Measurements from ENCODE around the gene DGKD. TPM values are rescaled to one million over a fixed set of nuclear protein-coding genes. Genes with fewer than 3 reads are reported as not detected.

The DGKD gene
- total RNA-seq, 1 experiment from 2014 or later = 41.4 TPM

GRCh38 chr2:233492078-233492477, 137.8 kb downstream of the DGKD start (continued):
- no peak for TF ChIP-seq ARID4B (CRISPR knock-in tag; IDR thresholded peaks at IDR 0.05; ENCODE audit: borderline replicate concordance)
- TF ChIP-seq ZBTB43 (CRISPR knock-in tag; IDR thresholded peaks at IDR 0.05) = no peak
- TF ChIP-seq CTCF (IDR thresholded peaks at IDR 0.05) = no peak
- TF ChIP-seq ZNF219 (CRISPR knock-in tag; IDR thresholded peaks at IDR 0.05; ENCODE audit: borderline replicate concordance) = no peak
- TF ChIP-seq E2F5 (CRISPR knock-in tag; IDR thresholded peaks at IDR 0.05) = no peak
- no peak for TF ChIP-seq CREB1 (CRISPR knock-in tag; IDR thresholded peaks at IDR 0.05)
- TF ChIP-seq E2F4 (CRISPR knock-in tag; IDR thresholded peaks at IDR 0.05; ENCODE audit: borderline replicate concordance, low read depth) = no peak
- TF ChIP-seq MYBL2 (CRISPR knock-in tag; IDR thresholded peaks at IDR 0.05) = no peak
- no peak for TF ChIP-seq EMX1 (CRISPR knock-in tag; IDR thresholded peaks at IDR 0.05)
- no peak for TF ChIP-seq ZNF121 (CRISPR knock-in tag; IDR thresholded peaks at IDR 0.05)
- no peak for TF ChIP-seq ELF4 (CRISPR knock-in tag; IDR thresholded peaks at IDR 0.05; ENCODE audit: low read depth)
- TF ChIP-seq TP53 (CRISPR knock-in tag; IDR thresholded peaks at IDR 0.05) = no peak

- ATAC-seq (no peak), DNase-seq (ENCODE audit: low spot score) (no peak)
- H3K4me1 Mint-ChIP-seq = peaks cover 3% of the 10 kb centered on the region
- no peak overlapping the region for H3K4me3 Mint-ChIP-seq
- H3K9me3 Mint-ChIP-seq = no peaks in the 10 kb centered on the region
- no peaks in the 10 kb centered on the region for H3K36me3 Mint-ChIP-seq
- H3K27me3 Mint-ChIP-seq (ENCODE audit: low read depth) = no peaks in the 10 kb centered on the region
- CTCF ChIA-PET = no interaction called here
- POLR2A ChIA-PET = no interaction called here
- H3K27ac Mint-ChIP-seq = no peak overlapping the region
- TF ChIP-seq ZMAT4 (CRISPR knock-in tag; IDR thresholded peaks at IDR 0.05) (no peak), ZNF416 (CRISPR knock-in tag; IDR thresholded peaks at IDR 0.05) (no peak), MXD4 (CRISPR knock-in tag; IDR thresholded peaks at IDR 0.05; ENCODE audit: borderline replicate concordance) (no peak), ATF6 (CRISPR knock-in tag; IDR thresholded peaks at IDR 0.05) (no peak), ZNF232 (CRISPR knock-in tag; IDR thresholded peaks at IDR 0.05) (no peak), RORB (CRISPR knock-in tag; IDR thresholded peaks at IDR 0.05) (no peak), ZNF423 (CRISPR knock-in tag; IDR thresholded peaks at IDR 0.05) (no peak), USF2 (CRISPR knock-in tag; IDR thresholded peaks at IDR 0.05) (no peak), GRHL2 (CRISPR knock-in tag; IDR thresholded peaks at IDR 0.05; ENCODE audit: insufficient replicate concordance, severe bottlenecking) (no peak), ATF2 (CRISPR knock-in tag; IDR thresholded peaks at IDR 0.05; ENCODE audit: borderline replicate concordance, low read depth) (no peak), JAZF1 (CRISPR knock-in tag; IDR thresholded peaks at IDR 0.05) (no peak)
Measured at GRCh38 chr2:233492751-233493150, 138.5 kb downstream of the DGKD start.
